HUES48 (cell line): ENCODE results near the gene DOP1B.

Experiments used
- H3K27ac ChIP-seq: one replicate; pipeline ENCODE4 v1.7.0; 2013; ENCODE audit warnings: low read depth, low read length, inconsistent platforms
- H3K27me3 ChIP-seq: 2 replicates; pipeline ENCODE4 v1.6.1; 2013; ENCODE audit warnings: mild to moderate bottlenecking, low read length; ENCODE audit not compliant: control insufficient read depth, insufficient read depth
- H3K36me3 ChIP-seq: 2 replicates; pipeline ENCODE4 v1.6.1; 2013; ENCODE audit warnings: low read length; ENCODE audit not compliant: control insufficient read depth, insufficient read depth
- H3K4me1 ChIP-seq: 2 replicates; pipeline ENCODE4 v1.6.1; 2013; ENCODE audit warnings: mild to moderate bottlenecking, low read length; ENCODE audit not compliant: control insufficient read depth, insufficient read depth
- H3K4me3 ChIP-seq: 2 replicates; pipeline ENCODE4 v1.5.1; 2013; ENCODE audit warnings: mild to moderate bottlenecking, low read depth, low read length
- H3K9ac ChIP-seq: 2 replicates; pipeline ENCODE4 v1.6.1; 2013; ENCODE audit warnings: mild to moderate bottlenecking, low read depth, low read length, moderate library complexity
- H3K9me3 ChIP-seq: 2 replicates; pipeline ENCODE4 v1.6.1; 2013; ENCODE audit warnings: low read length; ENCODE audit not compliant: control insufficient read depth, insufficient read depth

Gene DOP1B

GRCh38 chr21:36159356-36159921 is 2.8 kb downstream of the DOP1B start:
- peaks cover 24% of the 10 kb centered on the region for H3K27me3 ChIP-seq
- no peak overlapping the region for H3K9ac ChIP-seq
- no peaks in the 10 kb centered on the region for H3K9me3 ChIP-seq
- H3K4me1 ChIP-seq: peaks cover 8% of the 10 kb centered on the region; the same call in 1 of the 2 replicates
- H3K4me3 ChIP-seq: no peak overlapping the region
- H3K36me3 ChIP-seq: no peaks in the 10 kb centered on the region
- no peak overlapping the region for H3K27ac ChIP-seq

GRCh38 chr21:36160850-36161178 is 4.2 kb downstream of the DOP1B start:
- H3K4me3 ChIP-seq: no peak overlapping the region
- no peak overlapping the region for H3K9ac ChIP-seq
- peaks cover 12% of the 10 kb centered on the region for H3K27me3 ChIP-seq
- no peaks in the 10 kb centered on the region for H3K36me3 ChIP-seq
- H3K27ac ChIP-seq: no peak overlapping the region
- peaks cover 2% of the 10 kb centered on the region; the same call in 1 of the 2 replicates for H3K4me1 ChIP-seq
- H3K9me3 ChIP-seq: no peaks in the 10 kb centered on the region

GRCh38 chr21:36162631-36163030 is 6.0 kb downstream of the DOP1B start:
- H3K36me3 ChIP-seq: no peaks in the 10 kb centered on the region
- no peak overlapping the region for H3K9ac ChIP-seq
- H3K4me1 ChIP-seq: peaks cover under 1% of the 10 kb centered on the region; the same call in 1 of the 2 replicates
- no peaks in the 10 kb centered on the region for H3K9me3 ChIP-seq
- H3K27me3 ChIP-seq: peaks cover 6% of the 10 kb centered on the region
- no peak overlapping the region for H3K4me3 ChIP-seq
- no peak overlapping the region for H3K27ac ChIP-seq

GRCh38 chr21:36163750-36164741 is 7.4 kb downstream of the DOP1B start:
- Histone ChIP-seq H3K27ac (no peak overlapping the region), H3K36me3 (no peaks in the 10 kb centered on the region), H3K27me3 (no peaks in the 10 kb centered on the region), H3K9me3 (no peaks in the 10 kb centered on the region), H3K4me3 (no peak overlapping the region), H3K9ac (no peak overlapping the region), H3K4me1 (no peaks in the 10 kb centered on the region)

- no peaks in the 10 kb centered on the region for H3K27me3 ChIP-seq
- H3K27ac ChIP-seq: no peak overlapping the region
- H3K36me3 ChIP-seq: peaks cover 5% of the 10 kb centered on the region; the same call in 1 of the 2 replicates
- H3K9me3 ChIP-seq: no peaks in the 10 kb centered on the region
- H3K9ac ChIP-seq: no peak overlapping the region
- no peak overlapping the region for H3K4me3 ChIP-seq
- no peaks in the 10 kb centered on the region for H3K4me1 ChIP-seq
Observed at GRCh38 chr21:36165356-36165755, 8.7 kb downstream of the DOP1B start.

GRCh38 chr21:36166705-36167104 is 10.1 kb downstream of the DOP1B start:
- Histone ChIP-seq H3K27me3 (no peaks in the 10 kb centered on the region), H3K4me1 (no peaks in the 10 kb centered on the region), H3K27ac (no peak overlapping the region), H3K9ac (no peak overlapping the region), H3K36me3 (peaks cover 5% of the 10 kb centered on the region; the same call in 1 of the 2 replicates), H3K9me3 (no peaks in the 10 kb centered on the region), H3K4me3 (no peak overlapping the region)

GRCh38 chr21:36167541-36167940 is 10.9 kb downstream of the DOP1B start:
- H3K36me3 ChIP-seq: peaks cover 5% of the 10 kb centered on the region; the same call in 1 of the 2 replicates
- H3K9me3 ChIP-seq: no peaks in the 10 kb centered on the region
- no peaks in the 10 kb centered on the region for H3K27me3 ChIP-seq
- no peak overlapping the region for H3K27ac ChIP-seq
- H3K4me1 ChIP-seq: no peaks in the 10 kb centered on the region
- no peak overlapping the region for H3K4me3 ChIP-seq
- H3K9ac ChIP-seq: no peak overlapping the region

GRCh38 chr21:36169470-36170128 is 13.0 kb downstream of the DOP1B start:
- no peak overlapping the region for H3K4me3 ChIP-seq
- H3K36me3 ChIP-seq: peaks cover 5% of the 10 kb centered on the region; the same call in 1 of the 2 replicates
- no peaks in the 10 kb centered on the region for H3K27me3 ChIP-seq
- H3K9ac ChIP-seq: no peak overlapping the region
- no peaks in the 10 kb centered on the region for H3K4me1 ChIP-seq
- no peaks in the 10 kb centered on the region for H3K9me3 ChIP-seq
- no peak overlapping the region for H3K27ac ChIP-seq

- peaks cover 5% of the 10 kb centered on the region; the same call in 1 of the 2 replicates for H3K36me3 ChIP-seq
- H3K9me3 ChIP-seq: no peaks in the 10 kb centered on the region
- H3K4me3 ChIP-seq: no peak overlapping the region
- H3K4me1 ChIP-seq: no peaks in the 10 kb centered on the region
- H3K9ac ChIP-seq: no peak overlapping the region
- no peaks in the 10 kb centered on the region for H3K27me3 ChIP-seq
- H3K27ac ChIP-seq: no peak overlapping the region
Observed at GRCh38 chr21:36170823-36171222, 14.2 kb downstream of the DOP1B start.

GRCh38 chr21:36171336-36171735 is 14.7 kb downstream of the DOP1B start:
- Histone ChIP-seq H3K27me3 (no peaks in the 10 kb centered on the region), H3K36me3 (peaks cover 5% of the 10 kb centered on the region; the same call in 1 of the 2 replicates), H3K4me1 (no peaks in the 10 kb centered on the region), H3K9ac (no peak overlapping the region), H3K9me3 (no peaks in the 10 kb centered on the region), H3K4me3 (no peak overlapping the region), H3K27ac (no peak overlapping the region)
